H9 (cell line): ENCODE measurements around the gene PLXNA2. TPM values are rescaled to one million over a fixed set of nuclear protein-coding genes. Genes with fewer than 3 reads are reported as not detected.

Experiments used
- DNase-seq: peaks from one replicate; pipeline ENCODE4 v3.0.0-alpha.2; 2017
- H2AFZ ChIP-seq: one replicate; pipeline ENCODE4 v1.6.1; 2013; ENCODE audit warnings: mild to moderate bottlenecking, low read length, control low read depth, moderate library complexity
- H2AK5ac ChIP-seq: 2 replicates; pipeline ENCODE4 v1.6.1; 2013; ENCODE audit warnings: low read length, control low read depth, mixed read lengths; ENCODE audit not compliant: insufficient read length
- H2BK120ac ChIP-seq: one replicate; pipeline ENCODE4 v1.6.1; 2013; ENCODE audit warnings: low read depth, mild to moderate bottlenecking, low read length, control low read depth, inconsistent platforms; ENCODE audit not compliant: poor library complexity, severe bottlenecking
- H2BK12ac ChIP-seq: 2 replicates; pipeline ENCODE4 v1.6.1; 2013; ENCODE audit warnings: low read length, control low read depth, mixed read lengths, low read depth; ENCODE audit not compliant: insufficient read length
- H2BK15ac ChIP-seq: 2 replicates; pipeline ENCODE4 v1.6.1; 2013; ENCODE audit warnings: low read depth, low read length, control low read depth
- H2BK20ac ChIP-seq: one replicate; pipeline ENCODE4 v1.6.1; 2013; ENCODE audit warnings: low read depth, mild to moderate bottlenecking, low read length, control low read depth, inconsistent platforms; ENCODE audit not compliant: poor library complexity, severe bottlenecking
- H2BK5ac ChIP-seq: 2 replicates; pipeline ENCODE4 v1.6.1; 2013; ENCODE audit warnings: low read length, control low read depth, mixed read lengths; ENCODE audit not compliant: insufficient read length
- H3K14ac ChIP-seq: 2 replicates; pipeline ENCODE4 v1.6.1; 2013; ENCODE audit warnings: low read length, control low read depth; ENCODE audit not compliant: insufficient read depth
- H3K18ac ChIP-seq: 2 replicates; pipeline ENCODE4 v1.6.1; 2013; ENCODE audit warnings: low read depth, mild to moderate bottlenecking, mixed read lengths, low read length, control low read depth; ENCODE audit not compliant: insufficient read length
- H3K23ac ChIP-seq: 2 replicates; pipeline ENCODE4 v1.6.1; 2013; ENCODE audit warnings: low read length, control low read depth, mixed read lengths, low read depth; ENCODE audit not compliant: insufficient read length
- H3K23me2 ChIP-seq: 2 replicates; pipeline ENCODE4 v1.6.1; 2013; ENCODE audit warnings: low read depth, mild to moderate bottlenecking, mixed read lengths, low read length, control low read depth; ENCODE audit not compliant: insufficient read length, poor library complexity, severe bottlenecking
- H3K27ac ChIP-seq: 2 replicates; pipeline ENCODE4 v1.5.1; 2013; ENCODE audit warnings: low read length, control low read depth, mixed read lengths, low read depth; ENCODE audit not compliant: insufficient read length
- H3K27me3 ChIP-seq: 2 replicates; pipeline ENCODE4 v1.6.1; 2013; ENCODE audit warnings: low read length, control low read depth, inconsistent platforms; ENCODE audit not compliant: insufficient read depth
- H3K4ac ChIP-seq: 2 replicates; pipeline ENCODE4 v1.6.1; 2013; ENCODE audit warnings: low read depth, mild to moderate bottlenecking, control low read depth, inconsistent platforms, low read length, moderate library complexity
- H3K4me1 ChIP-seq: 2 replicates; pipeline ENCODE4 v1.6.1; 2013; ENCODE audit warnings: low read length, control low read depth, inconsistent platforms; ENCODE audit not compliant: insufficient read depth
- H3K4me2 ChIP-seq: 2 replicates; pipeline ENCODE4 v1.6.1; 2013; ENCODE audit warnings: low read length, control low read depth, mixed read lengths; ENCODE audit not compliant: insufficient read length, insufficient read depth
- H3K56ac ChIP-seq: 2 replicates; pipeline ENCODE4 v1.6.1; 2013; ENCODE audit warnings: low read depth, mild to moderate bottlenecking, mixed read lengths, low read length, control low read depth; ENCODE audit not compliant: insufficient read length
- H3K79me1 ChIP-seq: 2 replicates; pipeline ENCODE4 v1.6.1; 2013; ENCODE audit warnings: low read depth, mild to moderate bottlenecking, moderate library complexity, low read length, control low read depth, inconsistent platforms; ENCODE audit not compliant: insufficient read depth, poor library complexity, severe bottlenecking
- H3K79me2 ChIP-seq: 2 replicates; pipeline ENCODE4 v1.6.1; 2013; ENCODE audit warnings: low read length, control low read depth, inconsistent platforms; ENCODE audit not compliant: insufficient read depth
- H3K9ac ChIP-seq: 2 replicates; pipeline ENCODE4 v1.6.1; 2013; ENCODE audit warnings: low read length, control low read depth, mixed read lengths; ENCODE audit not compliant: insufficient read length; ENCODE audit errors: extremely low read depth
- H3K9me3 ChIP-seq: one replicate; pipeline ENCODE4 v1.6.1; 2013; ENCODE audit warnings: low read depth, low read length, inconsistent platforms; ENCODE audit not compliant: control insufficient read depth
- H3T11ph ChIP-seq: one replicate; pipeline ENCODE4 v1.6.1; 2013; ENCODE audit warnings: mild to moderate bottlenecking, low read length, control low read depth, inconsistent platforms
- H4K20me1 ChIP-seq: one replicate; pipeline ENCODE4 v1.6.1; 2013; ENCODE audit not compliant: control insufficient read depth, insufficient read length, insufficient read depth
- H4K5ac ChIP-seq: 2 replicates; pipeline ENCODE4 v1.6.1; 2013; ENCODE audit warnings: low read depth, mild to moderate bottlenecking, mixed read lengths, low read length, control low read depth; ENCODE audit not compliant: insufficient read length
- H4K8ac ChIP-seq: replicated peaks from 2 replicates; pipeline ENCODE4 v1.6.1; 2013; ENCODE audit warnings: low read length, control low read depth, mixed read lengths, low read depth; ENCODE audit not compliant: insufficient read length
- H4K91ac ChIP-seq: 2 replicates; pipeline ENCODE4 v1.6.1; 2013; ENCODE audit warnings: low read depth, mild to moderate bottlenecking, moderate library complexity, mixed read lengths, low read length, control low read depth; ENCODE audit not compliant: insufficient read length
- H3K27ac Mint-ChIP-seq, 3 experiments: 2 replicates in 2 of 3; 3 replicates in 1 of 3; pipeline ENCODE4 v1.8.0; 2020 to 2021; ENCODE audit warnings: mixed read lengths in 3 of 3, mild to moderate bottlenecking in 1 of 3, moderate library complexity in 1 of 3
- H3K27me3 Mint-ChIP-seq: 2 replicates; pipeline ENCODE4 v1.8.0; 2021; ENCODE audit warnings: low read depth, mild to moderate bottlenecking, moderate library complexity, mixed read lengths
- H3K36me3 Mint-ChIP-seq, 3 experiments: 2 replicates in 2 of 3; 3 replicates in 1 of 3; pipeline ENCODE4 v1.8.0; 2020 to 2021; ENCODE audit warnings: low read depth in 3 of 3, mixed read lengths in 3 of 3; ENCODE audit not compliant: insufficient read depth in 1 of 3
- H3K4me1 Mint-ChIP-seq, 2 experiments: 2 replicates each; pipeline ENCODE4 v1.8.0; 2020; ENCODE audit warnings: mixed read lengths in 2 of 2
- H3K4me3 Mint-ChIP-seq, 2 experiments: 2 replicates in 1 of 2; 3 replicates in 1 of 2; pipeline ENCODE4 v1.8.0; 2020 to 2021; ENCODE audit warnings: mild to moderate bottlenecking in 2 of 2, mixed read lengths in 2 of 2, moderate library complexity in 1 of 2
- H3K9me3 Mint-ChIP-seq, 2 experiments: 2 replicates in 1 of 2; 3 replicates in 1 of 2; pipeline ENCODE4 v1.8.0; 2020; ENCODE audit warnings: mild to moderate bottlenecking in 2 of 2, mixed read lengths in 2 of 2, moderate library complexity in 1 of 2
- CTCF ChIP-seq: fragments of 200-600 bp; sonication (generic); conservative IDR thresholded peaks from 3 replicates; pipeline ENCODE4 v1.8.0; 2021; ENCODE audit warnings: antibody characterized with exemption, mild to moderate bottlenecking
- WGBS: extraction: QIAGEN DNeasy Blood & Tissue Kit; methylation state at CpG from one replicate; pipeline ENCODE4 v1.1.7; 2013; ENCODE audit warnings: missing lambda C conversion rate, low lambda C conversion rate, mixed read lengths; ENCODE audit not compliant: insufficient read length; ENCODE audit errors: extremely low coverage; 5-methylcytosine and 5-hydroxymethylcytosine counted together
- total RNA-seq: library from RNA; stranded (reverse); gene quantifications from 2 replicates; pipeline ENCODE4 v1.2.1, GENCODE V29; 2021

PLXNA2 gene
- total RNA-seq, 1 experiment from 2014 or later = 0.57 TPM

GRCh38 chr1:208009706-208010444 is 234.3 kb downstream of the PLXNA2 start:
- no CpG with 5 or more reads among the region's 12 CpGs for WGBS
- Histone ChIP-seq H2AFZ (no peak overlapping the region), H2BK120ac (no peak overlapping the region)

More at GRCh38 chr1:208009706-208010444, 234.3 kb downstream of the PLXNA2 start:
- no peak overlapping the region for H2BK12ac ChIP-seq
- no peak for DNase-seq
- H3K4me1 ChIP-seq = no peaks in the 10 kb centered on the region
- H2AK5ac ChIP-seq = no peak overlapping the region
- H3K4me2 ChIP-seq = no peak overlapping the region
- no peak overlapping the region for H2BK5ac ChIP-seq
- no peak overlapping the region for H3K14ac ChIP-seq
- no peak overlapping the region for H4K8ac ChIP-seq
- no peak overlapping the region for H4K5ac ChIP-seq
- H3K4ac ChIP-seq = no peak overlapping the region
- H3K23ac ChIP-seq = no peak overlapping the region
- no peak overlapping the region for H3K56ac ChIP-seq
- no peak overlapping the region for H3K27ac ChIP-seq
- H2BK20ac ChIP-seq = no peak overlapping the region
- no peak overlapping the region for H2BK15ac ChIP-seq
- no peaks in the 10 kb centered on the region for H3K36me3 Mint-ChIP-seq
- H3T11ph ChIP-seq = no peak overlapping the region
- no peak overlapping the region for H3K27ac Mint-ChIP-seq
- peaks cover 4% of the 10 kb centered on the region for H3K27me3 Mint-ChIP-seq
- no peak for TF ChIP-seq CTCF
- no peaks in the 10 kb centered on the region for H3K4me1 Mint-ChIP-seq
- H3K79me1 ChIP-seq = no peaks in the 10 kb centered on the region
- H3K9ac ChIP-seq = no peak overlapping the region
- no peaks in the 10 kb centered on the region for H3K79me2 ChIP-seq
- no peaks in the 10 kb centered on the region for H4K20me1 ChIP-seq
- H3K9me3 ChIP-seq = no peaks in the 10 kb centered on the region
- no peak overlapping the region for H4K91ac ChIP-seq
- H3K23me2 ChIP-seq = no peaks in the 10 kb centered on the region
- no peaks in the 10 kb centered on the region for H3K27me3 ChIP-seq
- no peak overlapping the region for H3K18ac ChIP-seq
- no peak overlapping the region for H3K4me3 Mint-ChIP-seq
- H3K9me3 Mint-ChIP-seq = no peaks in the 10 kb centered on the region
